K562 (cell line): ENCODE data around the gene ZDHHC14. TPM values are rescaled to one million over a fixed set of nuclear protein-coding genes. Genes with fewer than 3 reads are reported as not detected.

Experiments used
- ATAC-seq: fragments of 200-7000 bp; cut with Tn5 transposase; 3 replicates; pipeline ENCODE4 v1.9.1; 2020; ENCODE audit warnings: moderate library complexity
- BruUV-seq: library from RNA; stranded (reverse); fragments of 400-500 nt; replicated peaks from 2 replicates; lab custom pipeline; 2021; lab: Mats Ljungman, UMichigan
- CTCF ChIA-PET: fragments of 300-600 bp; formaldehyde crosslinking; extraction: SDS; loops from one replicate; lab custom pipeline; 2021; ENCODE audit warnings: low intra/inter-chr PET ratio; lab: Yijun Ruan, JAX
- POLR2A ChIA-PET: fragments of 300-600, 350-650 bp; sonication (Branson Sonifier 250); formaldehyde crosslinking; extraction: SDS; loops from one replicate; lab custom pipeline; 2021; ENCODE audit warnings: antibody characterized with exemption, inconsistent platforms; lab: Yijun Ruan, JAX
- DNase-seq, 4 experiments: peaks; one replicate each; pipeline versions ENCODE4 v3.0.0 to v3.0.0-alpha.2; 2011 to 2018; ENCODE audit warnings: low spot score in 3 of 4, mixed read lengths in 3 of 4; ENCODE audit errors: extremely low read depth in 1 of 4
- FAIRE-seq: peaks from 2 replicates; lab custom pipeline; 2011; peaks lifted over from hg19 to GRCh38; lab: Jason Lieb, UNC
- H2AFZ ChIP-seq: 2 replicates; pipeline ENCODE4 v1.6.0; 2011; ENCODE audit warnings: low read depth, low read length, control low read depth, inconsistent platforms
- H3K27ac ChIP-seq: fragments of 200-600 bp; 3 replicates; pipeline ENCODE4 v1.8.0; 2011; ENCODE audit warnings: low read depth, mild to moderate bottlenecking, control low read depth, inconsistent platforms, low read length, moderate library complexity, mixed read lengths; ENCODE audit errors: extremely low read depth
- H3K27me3 ChIP-seq, 2 experiments: fragments of 300-600 bp in 1 of 2; 2 replicates in 1 of 2; 3 replicates in 1 of 2; pipeline versions ENCODE4 v1.6.0 to v1.8.0; 2011; ENCODE audit warnings: inconsistent platforms in 2 of 2, low read length in 2 of 2, mild to moderate bottlenecking in 1 of 2, mixed read lengths in 1 of 2, moderate library complexity in 1 of 2; ENCODE audit not compliant: control insufficient read depth in 2 of 2, insufficient read depth in 2 of 2
- H3K36me3 ChIP-seq: fragments of 300-600 bp; 3 replicates; pipeline ENCODE4 v1.8.0; 2011; ENCODE audit warnings: mild to moderate bottlenecking, low read length, inconsistent platforms; ENCODE audit not compliant: control insufficient read depth, insufficient read depth
- H3K4me1 ChIP-seq, 2 experiments: fragments of 200-600 bp in 1 of 2; replicated peaks in 1 of 2; 2 replicates in 1 of 2; 3 replicates in 1 of 2; pipeline versions ENCODE4 v1.5.1 to v1.8.0; 2011; ENCODE audit warnings: inconsistent platforms in 2 of 2, low read length in 2 of 2, mild to moderate bottlenecking in 1 of 2, mixed read lengths in 1 of 2, moderate library complexity in 1 of 2; ENCODE audit not compliant: control insufficient read depth in 2 of 2, insufficient read depth in 2 of 2
- H3K4me2 ChIP-seq: 2 replicates; pipeline ENCODE4 v1.6.1; 2011; ENCODE audit warnings: low read length, control low read depth, inconsistent platforms, mixed read lengths; ENCODE audit not compliant: insufficient read depth
- H3K4me3 ChIP-seq: fragments of 200-600 bp; sonication (generic), shearing (Covaris generic); 2 replicates; pipeline ENCODE4 v1.5.1; 2016; ENCODE audit warnings: control low read depth, inconsistent platforms
- H3K79me2 ChIP-seq: fragments of 200-600 bp; 3 replicates; pipeline ENCODE4 v1.8.0; 2011; ENCODE audit warnings: low read length, inconsistent platforms; ENCODE audit not compliant: control insufficient read depth, insufficient read depth
- H3K9ac ChIP-seq, 2 experiments: 2 replicates each; pipeline versions ENCODE4 v1.6.0 to v1.6.1; 2011; ENCODE audit warnings: low read depth in 2 of 2, low read length in 2 of 2, control low read depth in 1 of 2, inconsistent platforms in 1 of 2, mild to moderate bottlenecking in 1 of 2, mixed read lengths in 1 of 2; ENCODE audit not compliant: insufficient read depth in 1 of 2
- H3K9me1 ChIP-seq: one replicate; pipeline ENCODE4 v1.6.0; 2011; ENCODE audit warnings: inconsistent platforms, mild to moderate bottlenecking, low read length, moderate library complexity; ENCODE audit not compliant: control insufficient read depth, insufficient read depth
- H3K9me3 ChIP-seq: replicated peaks from 2 replicates; pipeline ENCODE4 v1.5.1; 2011; ENCODE audit warnings: low read depth, low read length, inconsistent platforms; ENCODE audit not compliant: control insufficient read depth, insufficient read depth
- H4K20me1 ChIP-seq: replicated peaks from 2 replicates; pipeline ENCODE4 v1.6.1; 2011; ENCODE audit warnings: low read length, inconsistent platforms, mixed read lengths; ENCODE audit not compliant: control insufficient read depth, insufficient read depth
- ELF1 ChIP-seq: fragments of 200-800 bp; sonication (Bioruptor generic); IDR thresholded peaks from 2 replicates; pipeline ENCODE4 v1.6.1; 2016; ENCODE audit warnings: missing genetic modification characterization, missing compliant biosample characterization
- FOXM1 ChIP-seq, 2 experiments: fragments of 450-650 bp in 1 of 2; sonication (generic) in 1 of 2; formaldehyde crosslinking in 1 of 2; IDR thresholded peaks; 2 replicates each; pipeline versions ENCODE4 v1.6.1 to v1.9.0; 2017 to 2022; ENCODE audit warnings: low read depth in 2 of 2, mild to moderate bottlenecking in 2 of 2, missing genetic modification reagents in 1 of 2, moderate library complexity in 1 of 2
- KDM1A ChIP-seq, 2 experiments: fragments of 450-650 bp; IDR thresholded peaks; 2 replicates each; pipeline ENCODE4 v1.6.1; 2016; ENCODE audit warnings: mild to moderate bottlenecking in 2 of 2
- MECOM ChIP-seq: fragments of 250-450 bp; sonication (Bioruptor Pico); IDR thresholded peaks from 2 replicates; pipeline ENCODE4 v1.8.0; 2022; ENCODE audit warnings: inconsistent platforms
- NFRKB ChIP-seq: fragments of 450-650 bp; IDR thresholded peaks from 2 replicates; pipeline ENCODE4 v1.6.1; 2016; ENCODE audit warnings: low read depth
- ZC3H11A ChIP-seq: IDR thresholded peaks from 2 replicates; pipeline ENCODE4 v1.6.1; 2012; ENCODE audit warnings: low read depth, low read length, improper control_type of control experiment
- WGBS: fragments of 100-300 bp; shearing (Covaris generic); methylation state at CpG from one replicate; pipeline ENCODE4 v1.1.6; 2016; ENCODE audit warnings: low coverage, mixed read lengths; ENCODE audit not compliant: insufficient coverage; ENCODE audit errors: missing lambda C conversion rate; 5-methylcytosine and 5-hydroxymethylcytosine counted together
- in situ Hi-C: fragments of 300-500 bp; cut with MboI; formaldehyde crosslinking; loops from 4 replicates; pipeline ENCODE4 v1.15.0; 2018; ENCODE audit warnings: inconsistent platforms, mixed read lengths
- intact Hi-C: fragments of 100-400 bp; cut with micrococcal nuclease; formaldehyde crosslinking; loops from 2 replicates; pipeline ENCODE4 v1.14.2; 2022
- polyA plus RNA-seq, 8 experiments: library from polyadenylated mRNA; depleted of rRNA in 4 of 8; stranded (reverse) in 5 of 8; unstranded in 3 of 8; fragments of >200 nt; fragmentation: Nextera tagmentation in 2 of 8; fragmentation: Illumina TruSeq in 1 of 8; extraction: Ambion mirVana in 2 of 8; extraction: Trizol in 1 of 8; gene quantifications; 2 replicates each; pipeline versions ENCODE4 v1.2.1 to v1.2.3, GENCODE V29; 2011 to 2014; ENCODE audit warnings: inconsistent platforms in 1 of 8, missing spikeins in 1 of 8
- total RNA-seq, 7 experiments: library from RNA; depleted of rRNA in 6 of 7; stranded (reverse); fragments of >200 nt in 6 of 7; fragmentation: Illumina TruSeq in 2 of 7; extraction: Trizol in 2 of 7; gene quantifications; 2 replicates each; pipeline versions ENCODE4 v1.2.1 to v1.2.3, GENCODE V29; 2011 to 2021; ENCODE audit warnings: low replicate concordance in 1 of 7
- TF ChIP-seq, protein P1 (sequence below): fragments of 450-650 bp; formaldehyde crosslinking; IDR thresholded peaks from 2 replicates; pipeline ENCODE4 v1.4.0; 2022; ENCODE audit warnings: missing genetic modification characterization
- TF ChIP-seq, protein P2 (sequence below): fragments of 450-650 bp; IDR thresholded peaks from 2 replicates; pipeline ENCODE4 v1.6.1; 2016; ENCODE audit warnings: mild to moderate bottlenecking, moderate library complexity

Gene ZDHHC14
- total and polyA plus RNA-seq, 9 of the 15 experiments (the other 6 are each of a cell fraction or from before 2014, with no cell fraction given): 0.92 to 23.1 (median 13.8) TPM

DNA sequence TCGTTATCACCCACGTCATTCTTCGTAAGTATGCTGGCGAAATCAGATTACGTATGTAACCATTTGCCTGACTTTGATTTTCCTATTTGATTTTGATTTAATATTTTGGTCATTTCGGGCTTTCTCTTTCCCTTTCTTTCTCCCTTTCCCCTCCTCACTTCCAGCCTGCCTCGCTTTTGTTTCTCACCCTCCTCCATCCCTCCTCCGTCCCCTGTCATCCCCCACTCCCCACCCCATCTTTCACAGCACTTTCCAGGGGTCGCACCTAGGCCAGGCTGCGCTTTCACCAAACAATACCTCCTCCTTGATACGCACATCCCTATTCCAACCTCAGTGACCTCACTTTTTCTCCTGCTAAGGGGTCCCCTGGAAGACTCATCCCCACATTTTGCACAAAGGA, 247.5 kb downstream of the ZDHHC14 start:
- no peaks in the 10 kb centered on the region for H3K9me3 ChIP-seq
- no peak for FAIRE-seq
- no peak for TF ChIP-seq ZC3H11A
- TF ChIP-seq FOXM1 (IDR thresholded peaks at IDR 0.05; ENCODE audit: low read depth): no peak
- no peak for TF ChIP-seq FOXM1 (CRISPR knock-in tag; IDR thresholded peaks at IDR 0.05; ENCODE audit: low read depth)
- TF ChIP-seq NFRKB: no peak
- TF ChIP-seq ELF1 (tag): no peak
- TF ChIP-seq MECOM (CRISPR knock-in tag): no peak
- TF ChIP-seq, protein P1, sequence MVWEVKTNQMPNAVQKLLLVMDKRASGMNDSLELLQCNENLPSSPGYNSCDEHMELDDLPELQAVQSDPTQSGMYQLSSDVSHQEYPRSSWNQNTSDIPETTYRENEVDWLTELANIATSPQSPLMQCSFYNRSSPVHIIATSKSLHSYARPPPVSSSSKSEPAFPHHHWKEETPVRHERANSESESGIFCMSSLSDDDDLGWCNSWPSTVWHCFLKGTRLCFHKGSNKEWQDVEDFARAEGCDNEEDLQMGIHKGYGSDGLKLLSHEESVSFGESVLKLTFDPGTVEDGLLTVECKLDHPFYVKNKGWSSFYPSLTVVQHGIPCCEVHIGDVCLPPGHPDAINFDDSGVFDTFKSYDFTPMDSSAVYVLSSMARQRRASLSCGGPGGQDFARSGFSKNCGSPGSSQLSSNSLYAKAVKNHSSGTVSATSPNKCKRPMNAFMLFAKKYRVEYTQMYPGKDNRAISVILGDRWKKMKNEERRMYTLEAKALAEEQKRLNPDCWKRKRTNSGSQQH (CRISPR knock-in tag): 0 out of 2 replicates have a peak, but pooled peaks have one; percentile 13
- TF ChIP-seq, protein P2, sequence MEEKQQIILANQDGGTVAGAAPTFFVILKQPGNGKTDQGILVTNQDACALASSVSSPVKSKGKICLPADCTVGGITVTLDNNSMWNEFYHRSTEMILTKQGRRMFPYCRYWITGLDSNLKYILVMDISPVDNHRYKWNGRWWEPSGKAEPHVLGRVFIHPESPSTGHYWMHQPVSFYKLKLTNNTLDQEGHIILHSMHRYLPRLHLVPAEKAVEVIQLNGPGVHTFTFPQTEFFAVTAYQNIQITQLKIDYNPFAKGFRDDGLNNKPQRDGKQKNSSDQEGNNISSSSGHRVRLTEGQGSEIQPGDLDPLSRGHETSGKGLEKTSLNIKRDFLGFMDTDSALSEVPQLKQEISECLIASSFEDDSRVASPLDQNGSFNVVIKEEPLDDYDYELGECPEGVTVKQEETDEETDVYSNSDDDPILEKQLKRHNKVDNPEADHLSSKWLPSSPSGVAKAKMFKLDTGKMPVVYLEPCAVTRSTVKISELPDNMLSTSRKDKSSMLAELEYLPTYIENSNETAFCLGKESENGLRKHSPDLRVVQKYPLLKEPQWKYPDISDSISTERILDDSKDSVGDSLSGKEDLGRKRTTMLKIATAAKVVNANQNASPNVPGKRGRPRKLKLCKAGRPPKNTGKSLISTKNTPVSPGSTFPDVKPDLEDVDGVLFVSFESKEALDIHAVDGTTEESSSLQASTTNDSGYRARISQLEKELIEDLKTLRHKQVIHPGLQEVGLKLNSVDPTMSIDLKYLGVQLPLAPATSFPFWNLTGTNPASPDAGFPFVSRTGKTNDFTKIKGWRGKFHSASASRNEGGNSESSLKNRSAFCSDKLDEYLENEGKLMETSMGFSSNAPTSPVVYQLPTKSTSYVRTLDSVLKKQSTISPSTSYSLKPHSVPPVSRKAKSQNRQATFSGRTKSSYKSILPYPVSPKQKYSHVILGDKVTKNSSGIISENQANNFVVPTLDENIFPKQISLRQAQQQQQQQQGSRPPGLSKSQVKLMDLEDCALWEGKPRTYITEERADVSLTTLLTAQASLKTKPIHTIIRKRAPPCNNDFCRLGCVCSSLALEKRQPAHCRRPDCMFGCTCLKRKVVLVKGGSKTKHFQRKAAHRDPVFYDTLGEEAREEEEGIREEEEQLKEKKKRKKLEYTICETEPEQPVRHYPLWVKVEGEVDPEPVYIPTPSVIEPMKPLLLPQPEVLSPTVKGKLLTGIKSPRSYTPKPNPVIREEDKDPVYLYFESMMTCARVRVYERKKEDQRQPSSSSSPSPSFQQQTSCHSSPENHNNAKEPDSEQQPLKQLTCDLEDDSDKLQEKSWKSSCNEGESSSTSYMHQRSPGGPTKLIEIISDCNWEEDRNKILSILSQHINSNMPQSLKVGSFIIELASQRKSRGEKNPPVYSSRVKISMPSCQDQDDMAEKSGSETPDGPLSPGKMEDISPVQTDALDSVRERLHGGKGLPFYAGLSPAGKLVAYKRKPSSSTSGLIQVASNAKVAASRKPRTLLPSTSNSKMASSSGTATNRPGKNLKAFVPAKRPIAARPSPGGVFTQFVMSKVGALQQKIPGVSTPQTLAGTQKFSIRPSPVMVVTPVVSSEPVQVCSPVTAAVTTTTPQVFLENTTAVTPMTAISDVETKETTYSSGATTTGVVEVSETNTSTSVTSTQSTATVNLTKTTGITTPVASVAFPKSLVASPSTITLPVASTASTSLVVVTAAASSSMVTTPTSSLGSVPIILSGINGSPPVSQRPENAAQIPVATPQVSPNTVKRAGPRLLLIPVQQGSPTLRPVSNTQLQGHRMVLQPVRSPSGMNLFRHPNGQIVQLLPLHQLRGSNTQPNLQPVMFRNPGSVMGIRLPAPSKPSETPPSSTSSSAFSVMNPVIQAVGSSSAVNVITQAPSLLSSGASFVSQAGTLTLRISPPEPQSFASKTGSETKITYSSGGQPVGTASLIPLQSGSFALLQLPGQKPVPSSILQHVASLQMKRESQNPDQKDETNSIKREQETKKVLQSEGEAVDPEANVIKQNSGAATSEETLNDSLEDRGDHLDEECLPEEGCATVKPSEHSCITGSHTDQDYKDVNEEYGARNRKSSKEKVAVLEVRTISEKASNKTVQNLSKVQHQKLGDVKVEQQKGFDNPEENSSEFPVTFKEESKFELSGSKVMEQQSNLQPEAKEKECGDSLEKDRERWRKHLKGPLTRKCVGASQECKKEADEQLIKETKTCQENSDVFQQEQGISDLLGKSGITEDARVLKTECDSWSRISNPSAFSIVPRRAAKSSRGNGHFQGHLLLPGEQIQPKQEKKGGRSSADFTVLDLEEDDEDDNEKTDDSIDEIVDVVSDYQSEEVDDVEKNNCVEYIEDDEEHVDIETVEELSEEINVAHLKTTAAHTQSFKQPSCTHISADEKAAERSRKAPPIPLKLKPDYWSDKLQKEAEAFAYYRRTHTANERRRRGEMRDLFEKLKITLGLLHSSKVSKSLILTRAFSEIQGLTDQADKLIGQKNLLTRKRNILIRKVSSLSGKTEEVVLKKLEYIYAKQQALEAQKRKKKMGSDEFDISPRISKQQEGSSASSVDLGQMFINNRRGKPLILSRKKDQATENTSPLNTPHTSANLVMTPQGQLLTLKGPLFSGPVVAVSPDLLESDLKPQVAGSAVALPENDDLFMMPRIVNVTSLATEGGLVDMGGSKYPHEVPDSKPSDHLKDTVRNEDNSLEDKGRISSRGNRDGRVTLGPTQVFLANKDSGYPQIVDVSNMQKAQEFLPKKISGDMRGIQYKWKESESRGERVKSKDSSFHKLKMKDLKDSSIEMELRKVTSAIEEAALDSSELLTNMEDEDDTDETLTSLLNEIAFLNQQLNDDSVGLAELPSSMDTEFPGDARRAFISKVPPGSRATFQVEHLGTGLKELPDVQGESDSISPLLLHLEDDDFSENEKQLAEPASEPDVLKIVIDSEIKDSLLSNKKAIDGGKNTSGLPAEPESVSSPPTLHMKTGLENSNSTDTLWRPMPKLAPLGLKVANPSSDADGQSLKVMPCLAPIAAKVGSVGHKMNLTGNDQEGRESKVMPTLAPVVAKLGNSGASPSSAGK: no peak
- peak in 1 of 2 experiments; percentile 35; a peak in 1 of 4 replicates for TF ChIP-seq KDM1A (IDR thresholded peaks at IDR 0.05)

More for the DNA sequence above, 247.5 kb downstream of the ZDHHC14 start:
- Histone ChIP-seq H3K9me1 (no peaks in the 10 kb centered on the region), H4K20me1 (no peaks in the 10 kb centered on the region), H3K4me3 (no peak overlapping the region), H3K9ac (no peak overlapping the region), H3K79me2 (no peaks in the 10 kb centered on the region), H3K4me1 (no peaks in the 10 kb centered on the region; a peak in 1 of 5 replicates), H3K4me2 (no peak overlapping the region), H2AFZ (no peak overlapping the region), H3K36me3 (peaks cover 20% of the 10 kb centered on the region), H3K27me3 (no peaks in the 10 kb centered on the region; a peak in 1 of 5 replicates), H3K27ac (no peak overlapping the region)
- ATAC-seq (no peak), DNase-seq (no peak)
- no TSS peak for BruUV-seq
- intact Hi-C loops (no loop called here), in situ Hi-C loops (no loop called here)
- WGBS: 83% methylated on average over 11 of the region's 11 CpGs
- ChIA-PET CTCF (no interaction called here), POLR2A (interaction anchor here (1.6 kb wide), 1 partner anchor 9 kb away, joined by 3 read pairs; no protein-coding TSS in a partner anchor)
